ENCODE results near the gene ATAT1.

Gene ATAT1

GRCh38 chr6:30599625-30600324 is 26.9 kb upstream of the ATAT1 start:
- Histone ChIP-seq H3K4me1 (ENCODE audit: control insufficient read depth, insufficient read depth, low read length) (no peaks in the 10 kb centered on the region), H3K36me3 (ENCODE audit: control insufficient read depth, insufficient read depth, low read length) (peaks cover 44% of the 10 kb centered on the region), H3K27ac (ENCODE audit: low read length) (no peak overlapping the region), H3K4me3 (ENCODE audit: low read length) (no peak overlapping the region), H3K9me3 (ENCODE audit: control insufficient read depth, insufficient read depth, low read length) (no peaks in the 10 kb centered on the region), H3K27me3 (ENCODE audit: control insufficient read depth, insufficient read depth, low read length) (no peaks in the 10 kb centered on the region)
- no CpG with 5 or more reads among the region's 13 CpGs for WGBS (ENCODE audit: insufficient coverage, insufficient read length)
- DNase-seq (ENCODE audit: low read depth, low spot score): no peak

DNA sequence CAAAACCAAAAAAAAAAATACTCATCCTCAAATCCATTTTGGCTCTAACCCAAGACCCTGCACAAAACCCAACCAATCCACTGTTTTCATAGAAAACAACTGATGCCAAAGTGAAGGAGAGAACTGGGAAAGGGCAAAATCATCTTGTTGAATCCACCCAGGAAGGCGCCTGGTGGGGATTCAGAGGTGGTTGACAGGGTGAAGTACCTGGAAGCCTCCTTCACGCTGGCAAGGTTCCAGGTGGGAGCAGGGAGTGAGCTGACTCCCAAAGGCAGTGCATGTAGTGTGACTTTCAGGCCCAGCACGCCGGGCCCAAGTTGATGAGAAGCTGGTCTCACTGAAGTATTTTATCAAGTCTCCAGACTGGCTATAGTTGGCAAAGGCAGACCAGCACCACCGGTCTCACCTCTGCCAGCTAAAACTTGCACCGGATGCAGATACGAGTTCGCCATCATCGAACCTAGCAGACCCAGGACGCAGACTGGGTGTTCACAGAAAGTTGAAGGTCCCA is 26.2 kb upstream of the ATAT1 start:
- no peak overlapping the region for H3K27ac ChIP-seq (ENCODE audit: low read length)
- WGBS (ENCODE audit: insufficient coverage, insufficient read length): no CpG with 5 or more reads among the region's 10 CpGs

DNA sequence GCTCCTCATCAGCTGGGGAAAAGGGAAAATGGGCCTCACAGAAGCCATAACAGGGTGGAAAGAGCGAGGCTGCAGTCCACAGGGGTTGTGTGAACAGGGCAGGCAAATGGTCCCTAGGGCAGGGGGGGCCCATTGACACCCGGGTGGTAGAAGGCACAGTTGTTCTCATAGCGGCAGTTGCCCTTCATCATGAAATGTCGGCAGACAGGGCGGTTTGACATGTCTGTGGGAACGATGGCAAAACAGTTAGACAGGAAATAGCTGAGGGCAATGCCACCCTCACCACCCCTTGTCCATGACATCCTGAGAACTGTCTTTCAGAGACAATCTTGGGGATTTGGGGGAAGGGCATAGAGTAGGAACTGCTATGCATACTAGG is 25.2 kb upstream of the ATAT1 start:
- Histone ChIP-seq H3K36me3 (ENCODE audit: control insufficient read depth, insufficient read depth, low read length) (peaks cover 57% of the 10 kb centered on the region), H3K4me3 (ENCODE audit: low read length) (no peak overlapping the region; the same call in 1 of the 2 replicates), H3K27ac (ENCODE audit: low read length) (no peak overlapping the region), H3K27me3 (ENCODE audit: control insufficient read depth, insufficient read depth, low read length) (no peaks in the 10 kb centered on the region), H3K9me3 (ENCODE audit: control insufficient read depth, insufficient read depth, low read length) (no peaks in the 10 kb centered on the region), H3K4me1 (ENCODE audit: control insufficient read depth, insufficient read depth, low read length) (no peaks in the 10 kb centered on the region)
- no CpG with 5 or more reads among the region's 6 CpGs for WGBS (ENCODE audit: insufficient coverage, insufficient read length)
- no peak for DNase-seq (ENCODE audit: low read depth, low spot score)

More for the DNA sequence above, 26.2 kb upstream of the ATAT1 start:
- Histone ChIP-seq H3K4me3 (ENCODE audit: low read length) (no peak overlapping the region), H3K9me3 (ENCODE audit: control insufficient read depth, insufficient read depth, low read length) (no peaks in the 10 kb centered on the region), H3K27me3 (ENCODE audit: control insufficient read depth, insufficient read depth, low read length) (no peaks in the 10 kb centered on the region), H3K36me3 (ENCODE audit: control insufficient read depth, insufficient read depth, low read length) (peaks cover 49% of the 10 kb centered on the region), H3K4me1 (ENCODE audit: control insufficient read depth, insufficient read depth, low read length) (no peaks in the 10 kb centered on the region)
- DNase-seq (ENCODE audit: low read depth, low spot score): no peak

- Histone ChIP-seq H3K9me3 (ENCODE audit: control insufficient read depth, insufficient read depth, low read length) (no peaks in the 10 kb centered on the region), H3K4me3 (ENCODE audit: low read length) (no peak overlapping the region), H3K27ac (ENCODE audit: low read length) (no peak overlapping the region), H3K27me3 (ENCODE audit: control insufficient read depth, insufficient read depth, low read length) (no peaks in the 10 kb centered on the region), H3K36me3 (ENCODE audit: control insufficient read depth, insufficient read depth, low read length) (peaks cover 60% of the 10 kb centered on the region), H3K4me1 (ENCODE audit: control insufficient read depth, insufficient read depth, low read length) (no peaks in the 10 kb centered on the region)
- no peak for DNase-seq (ENCODE audit: low read depth, low spot score)
- no CpG with 5 or more reads among the region's 39 CpGs for WGBS (ENCODE audit: insufficient coverage, insufficient read length)
These were observed 24.6 kb upstream of the ATAT1 start for GRCh38 chr6:30601815-30602641.

- Histone ChIP-seq H3K4me3 (ENCODE audit: low read length) (no peak overlapping the region), H3K27me3 (ENCODE audit: control insufficient read depth, insufficient read depth, low read length) (no peaks in the 10 kb centered on the region), H3K9me3 (ENCODE audit: control insufficient read depth, insufficient read depth, low read length) (no peaks in the 10 kb centered on the region), H3K27ac (ENCODE audit: low read length) (no peak overlapping the region), H3K36me3 (ENCODE audit: control insufficient read depth, insufficient read depth, low read length) (peaks cover 64% of the 10 kb centered on the region), H3K4me1 (ENCODE audit: control insufficient read depth, insufficient read depth, low read length) (no peaks in the 10 kb centered on the region)
- 100% methylated on average over 2 of the region's 13 CpGs for WGBS (ENCODE audit: insufficient coverage, insufficient read length)
- DNase-seq (ENCODE audit: low read depth, low spot score): no peak
These were observed 22.7 kb upstream of the ATAT1 start for GRCh38 chr6:30603961-30604360.

DNA sequence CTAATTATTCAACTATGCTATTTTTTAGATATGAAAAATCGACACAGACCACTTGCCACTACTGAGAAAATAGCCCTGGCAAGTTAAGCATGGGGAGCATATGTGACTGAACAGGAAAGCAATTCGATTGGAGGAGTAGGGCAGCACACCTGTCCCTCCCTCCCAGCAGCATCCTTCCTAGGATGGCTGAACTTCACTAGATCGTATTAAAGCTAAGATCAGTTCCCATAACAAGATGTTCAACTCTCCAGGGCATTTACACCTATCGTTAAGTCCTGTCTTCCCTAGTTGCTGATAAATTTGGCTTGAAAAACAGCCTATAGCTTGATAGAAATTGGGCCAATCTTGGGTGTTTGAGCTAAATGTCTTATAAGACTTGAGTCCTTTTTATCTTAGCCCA is 16.6 kb upstream of the ATAT1 start:
- no peaks in the 10 kb centered on the region for H3K9me3 ChIP-seq (ENCODE audit: control insufficient read depth, insufficient read depth, low read length)
- WGBS (ENCODE audit: insufficient coverage, insufficient read length): no CpG with 5 or more reads among the region's 4 CpGs
- H3K27ac ChIP-seq (ENCODE audit: low read length): no peak overlapping the region
- H3K36me3 ChIP-seq (ENCODE audit: control insufficient read depth, insufficient read depth, low read length): peaks cover 27% of the 10 kb centered on the region
- H3K4me3 ChIP-seq (ENCODE audit: low read length): no peak overlapping the region
- no peak for DNase-seq (ENCODE audit: low read depth, low spot score)
- H3K4me1 ChIP-seq (ENCODE audit: control insufficient read depth, insufficient read depth, low read length): no peaks in the 10 kb centered on the region; the same call in 1 of the 2 replicates
- no peaks in the 10 kb centered on the region for H3K27me3 ChIP-seq (ENCODE audit: control insufficient read depth, insufficient read depth, low read length)

GRCh38 chr6:30611150-30611855 is 15.4 kb upstream of the ATAT1 start:
- DNase-seq (ENCODE audit: low read depth, low spot score): no peak
- Histone ChIP-seq H3K36me3 (ENCODE audit: control insufficient read depth, insufficient read depth, low read length) (peaks cover 23% of the 10 kb centered on the region), H3K4me3 (ENCODE audit: low read length) (no peak overlapping the region), H3K27ac (ENCODE audit: low read length) (no peak overlapping the region), H3K9me3 (ENCODE audit: control insufficient read depth, insufficient read depth, low read length) (no peaks in the 10 kb centered on the region), H3K4me1 (ENCODE audit: control insufficient read depth, insufficient read depth, low read length) (no peaks in the 10 kb centered on the region; the same call in 1 of the 2 replicates), H3K27me3 (ENCODE audit: control insufficient read depth, insufficient read depth, low read length) (no peaks in the 10 kb centered on the region)
- no CpG with 5 or more reads among the region's 9 CpGs for WGBS (ENCODE audit: insufficient coverage, insufficient read length)

DNA sequence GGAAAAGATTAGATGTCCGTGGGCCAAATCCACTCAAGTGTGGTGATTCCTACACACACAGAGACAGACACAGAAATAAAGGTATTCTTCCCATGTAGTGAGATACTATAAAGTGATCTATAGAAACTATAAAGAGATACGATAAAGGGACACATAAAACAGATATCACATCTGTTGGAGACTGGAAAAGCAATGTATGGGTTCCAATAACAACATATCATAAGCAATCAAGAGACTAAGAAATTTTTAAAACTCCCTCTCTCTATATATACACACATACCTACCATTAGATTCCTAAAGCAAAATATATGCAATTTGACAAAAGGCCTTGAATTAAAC is 14.8 kb upstream of the ATAT1 start:
- Histone ChIP-seq H3K27ac (ENCODE audit: low read length) (no peak overlapping the region), H3K9me3 (ENCODE audit: control insufficient read depth, insufficient read depth, low read length) (no peaks in the 10 kb centered on the region), H3K4me3 (ENCODE audit: low read length) (no peak overlapping the region), H3K27me3 (ENCODE audit: control insufficient read depth, insufficient read depth, low read length) (no peaks in the 10 kb centered on the region), H3K36me3 (ENCODE audit: control insufficient read depth, insufficient read depth, low read length) (peaks cover 22% of the 10 kb centered on the region; the same call in 1 of the 2 replicates), H3K4me1 (ENCODE audit: control insufficient read depth, insufficient read depth, low read length) (no peaks in the 10 kb centered on the region; the same call in 1 of the 2 replicates)
- DNase-seq (ENCODE audit: low read depth, low spot score): no peak
- no CpG with 5 or more reads among the region's 2 CpGs for WGBS (ENCODE audit: insufficient coverage, insufficient read length)

DNA sequence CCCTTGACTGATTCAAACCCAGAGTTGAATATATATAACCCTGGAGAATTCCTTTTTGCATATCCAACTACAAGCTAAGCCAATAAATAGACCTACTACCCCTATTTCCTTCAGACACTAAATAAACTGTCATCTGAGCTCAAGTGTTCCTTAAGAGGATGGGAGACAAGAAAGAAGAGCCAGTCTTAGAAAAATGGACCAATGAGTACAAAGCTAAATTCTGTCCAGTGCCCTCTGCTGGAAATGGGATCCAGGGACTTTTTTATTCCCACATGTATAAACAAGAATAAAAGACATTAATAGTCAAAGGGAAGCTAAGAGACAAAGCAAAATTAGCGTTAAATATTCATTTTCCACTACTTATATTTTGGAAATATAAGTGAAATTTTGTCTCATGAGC is 14.5 kb upstream of the ATAT1 start:
- no peaks in the 10 kb centered on the region for H3K27me3 ChIP-seq (ENCODE audit: control insufficient read depth, insufficient read depth, low read length)
- H3K4me1 ChIP-seq (ENCODE audit: control insufficient read depth, insufficient read depth, low read length): no peaks in the 10 kb centered on the region; the same call in 1 of the 2 replicates
- H3K27ac ChIP-seq (ENCODE audit: low read length): no peak overlapping the region
- no CpG with 5 or more reads among the region's 1 CpG for WGBS (ENCODE audit: insufficient coverage, insufficient read length)
- peaks cover 22% of the 10 kb centered on the region; the same call in 1 of the 2 replicates for H3K36me3 ChIP-seq (ENCODE audit: control insufficient read depth, insufficient read depth, low read length)
- H3K4me3 ChIP-seq (ENCODE audit: low read length): no peak overlapping the region
- H3K9me3 ChIP-seq (ENCODE audit: control insufficient read depth, insufficient read depth, low read length): no peaks in the 10 kb centered on the region
- no peak for DNase-seq (ENCODE audit: low read depth, low spot score)

GRCh38 chr6:30612687-30613248 is 13.9 kb upstream of the ATAT1 start:
- Histone ChIP-seq H3K27ac (ENCODE audit: low read length) (no peak overlapping the region), H3K36me3 (ENCODE audit: control insufficient read depth, insufficient read depth, low read length) (peaks cover 22% of the 10 kb centered on the region; the same call in 1 of the 2 replicates), H3K4me1 (ENCODE audit: control insufficient read depth, insufficient read depth, low read length) (no peaks in the 10 kb centered on the region; the same call in 1 of the 2 replicates), H3K4me3 (ENCODE audit: low read length) (no peak overlapping the region), H3K27me3 (ENCODE audit: control insufficient read depth, insufficient read depth, low read length) (no peaks in the 10 kb centered on the region), H3K9me3 (ENCODE audit: control insufficient read depth, insufficient read depth, low read length) (no peaks in the 10 kb centered on the region)
- WGBS (ENCODE audit: insufficient coverage, insufficient read length): no CpG with 5 or more reads among the region's 6 CpGs
- DNase-seq (ENCODE audit: low read depth, low spot score): no peak

Data from iPS DF 6.9 (cell line).